Fibroblast of peridontal ligament (primary cell): ENCODE data around the gene METTL2B.

Source experiments
- DNase-seq: peaks from one replicate; pipeline ENCODE4 v3.0.0-alpha.2; 2010; ENCODE audit errors: extremely low read depth

METTL2B gene, protein sequence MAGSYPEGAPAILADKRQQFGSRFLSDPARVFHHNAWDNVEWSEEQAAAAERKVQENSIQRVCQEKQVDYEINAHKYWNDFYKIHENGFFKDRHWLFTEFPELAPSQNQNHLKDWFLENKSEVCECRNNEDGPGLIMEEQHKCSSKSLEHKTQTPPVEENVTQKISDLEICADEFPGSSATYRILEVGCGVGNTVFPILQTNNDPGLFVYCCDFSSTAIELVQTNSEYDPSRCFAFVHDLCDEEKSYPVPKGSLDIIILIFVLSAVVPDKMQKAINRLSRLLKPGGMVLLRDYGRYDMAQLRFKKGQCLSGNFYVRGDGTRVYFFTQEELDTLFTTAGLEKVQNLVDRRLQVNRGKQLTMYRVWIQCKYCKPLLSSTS

DNA sequence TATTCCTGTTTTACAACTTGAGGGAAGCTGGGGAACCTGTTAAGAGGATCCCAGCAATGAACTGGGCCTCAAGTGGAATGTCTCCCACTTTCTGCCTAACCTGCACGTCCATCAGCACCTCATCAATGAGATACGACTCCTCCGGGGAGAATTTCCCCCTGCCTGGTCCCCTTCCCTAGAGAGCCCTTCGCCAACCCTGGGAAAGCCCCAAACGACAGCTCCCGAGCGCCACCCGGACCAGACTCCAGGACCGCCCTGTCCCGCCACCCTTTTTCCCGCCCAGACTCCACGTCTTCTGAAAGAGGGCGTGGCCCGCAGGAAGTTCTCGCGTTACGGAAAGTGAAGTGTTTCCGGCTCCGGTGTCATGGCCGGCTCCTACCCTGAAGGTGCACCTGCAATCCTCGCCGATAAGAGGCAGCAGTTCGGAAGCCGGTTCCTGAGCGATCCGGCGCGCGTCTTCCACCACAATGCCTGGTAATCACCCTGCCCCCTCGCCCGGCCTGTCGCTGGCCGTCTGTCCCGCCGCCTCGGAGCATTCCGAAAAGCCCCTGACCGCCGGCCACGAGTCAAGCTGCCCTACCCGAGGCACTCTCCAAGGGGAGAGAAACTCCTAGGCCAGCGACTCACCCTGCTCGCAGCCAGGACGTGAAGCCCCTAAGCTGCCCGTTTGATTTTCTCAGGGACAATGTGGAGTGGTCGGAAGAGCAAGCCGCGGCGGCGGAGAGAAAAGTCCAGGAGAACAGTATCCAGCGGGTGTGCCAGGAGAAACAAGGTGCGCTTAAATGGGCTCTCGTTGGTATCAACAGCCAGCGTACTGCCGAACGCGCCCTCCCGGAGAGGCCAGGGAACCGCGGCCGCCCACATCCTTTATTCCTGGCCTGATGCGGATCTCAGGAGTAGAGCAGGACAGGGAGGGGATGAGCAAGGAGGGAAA lies at the start of gene METTL2B:
TSS of gene METTL2B (plus strand) at position 347 of the 934 bp plus-strand sequence. CDS start at position 365, 18 bp downstream.
- DNase-seq = peak; percentile 86

DNA sequence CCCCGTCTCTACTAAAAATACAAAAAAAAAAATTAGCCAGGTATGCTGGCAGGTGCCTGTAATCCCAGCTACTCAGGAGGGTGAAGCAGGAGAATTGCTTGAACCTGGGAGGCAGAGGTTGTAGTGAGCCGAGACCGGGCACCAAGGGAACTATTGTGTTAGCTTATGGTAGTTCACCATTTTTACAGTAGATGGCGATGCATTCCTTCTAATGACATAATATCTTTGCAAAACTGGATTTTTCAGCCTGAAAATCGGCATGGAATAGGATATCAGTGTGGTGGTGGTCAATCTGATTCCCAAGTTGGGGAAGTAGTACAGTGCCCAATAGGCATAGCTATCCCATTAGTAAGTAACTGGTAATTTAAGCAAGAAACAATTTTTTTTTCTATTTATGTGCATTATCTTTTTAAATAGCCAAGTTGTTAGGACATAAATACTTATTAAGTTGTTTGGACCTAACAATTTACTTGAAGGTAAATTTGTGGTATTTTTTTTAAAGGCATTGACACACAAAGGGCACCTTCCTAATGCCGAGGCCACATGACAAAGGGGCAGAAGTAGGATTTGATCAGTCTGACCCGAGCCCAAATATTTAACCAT lies 49.2 kb upstream of the METTL2B start:
- peak; percentile 78 for DNase-seq

DNA sequence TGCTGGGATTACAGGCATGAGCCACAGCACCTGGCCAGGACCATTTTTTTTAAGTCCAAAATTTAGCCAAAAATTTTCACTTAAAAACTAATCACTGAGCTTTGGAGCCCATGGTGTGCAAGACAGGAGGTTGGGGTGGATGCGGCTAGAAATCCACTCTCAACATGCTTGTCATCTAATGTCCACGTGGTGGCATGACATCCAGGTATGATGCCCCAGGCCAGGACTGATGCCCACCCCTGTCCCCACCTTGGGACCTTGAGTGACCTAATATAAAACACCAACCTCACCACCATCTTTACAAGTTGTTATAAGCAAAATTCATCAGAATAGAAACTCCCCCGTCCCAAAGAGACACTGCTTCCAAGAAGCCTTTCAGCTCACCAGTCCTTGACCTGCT lies 46.3 kb upstream of the METTL2B start:
- DNase-seq = no peak

DNA sequence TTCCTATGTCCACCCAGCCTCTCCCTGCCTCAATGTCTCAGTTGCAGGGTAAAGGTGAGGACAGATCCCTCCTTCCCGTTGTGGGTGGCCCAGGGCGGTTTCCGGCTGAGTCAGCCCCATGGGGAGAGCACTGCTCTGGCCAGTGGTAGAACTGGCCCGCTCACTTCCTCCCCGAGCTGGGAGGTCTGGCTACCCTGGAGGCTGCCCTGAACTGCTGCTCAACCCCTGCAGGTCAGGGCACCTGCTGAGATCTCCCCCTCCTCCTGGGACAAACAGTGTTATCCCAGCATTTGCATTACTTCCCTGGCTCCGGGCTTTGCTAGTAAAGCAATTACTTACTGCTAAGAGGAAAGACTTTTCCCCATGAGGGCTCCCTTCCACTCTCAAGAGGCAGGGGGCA lies 45.3 kb upstream of the METTL2B start:
- DNase-seq = no peak

DNA sequence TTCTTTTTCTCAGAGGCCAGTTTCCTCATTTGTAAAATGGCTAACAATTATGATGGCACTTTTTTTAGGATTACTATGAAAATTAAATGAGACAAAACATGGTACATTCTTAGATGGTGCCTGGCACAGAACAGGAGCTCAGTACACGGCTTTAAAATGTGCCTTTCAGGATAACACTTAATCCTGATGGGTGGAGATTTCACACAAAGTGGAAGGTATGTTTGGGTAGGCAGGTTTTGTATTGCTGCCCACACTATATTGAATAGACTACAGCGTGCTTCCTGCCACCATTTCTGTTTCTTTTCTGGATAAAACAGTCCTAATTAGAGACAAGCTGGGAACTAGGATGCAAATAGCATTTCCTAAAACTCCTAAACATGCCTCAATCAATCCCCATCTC lies 44.8 kb upstream of the METTL2B start:
- no peak for DNase-seq

DNA sequence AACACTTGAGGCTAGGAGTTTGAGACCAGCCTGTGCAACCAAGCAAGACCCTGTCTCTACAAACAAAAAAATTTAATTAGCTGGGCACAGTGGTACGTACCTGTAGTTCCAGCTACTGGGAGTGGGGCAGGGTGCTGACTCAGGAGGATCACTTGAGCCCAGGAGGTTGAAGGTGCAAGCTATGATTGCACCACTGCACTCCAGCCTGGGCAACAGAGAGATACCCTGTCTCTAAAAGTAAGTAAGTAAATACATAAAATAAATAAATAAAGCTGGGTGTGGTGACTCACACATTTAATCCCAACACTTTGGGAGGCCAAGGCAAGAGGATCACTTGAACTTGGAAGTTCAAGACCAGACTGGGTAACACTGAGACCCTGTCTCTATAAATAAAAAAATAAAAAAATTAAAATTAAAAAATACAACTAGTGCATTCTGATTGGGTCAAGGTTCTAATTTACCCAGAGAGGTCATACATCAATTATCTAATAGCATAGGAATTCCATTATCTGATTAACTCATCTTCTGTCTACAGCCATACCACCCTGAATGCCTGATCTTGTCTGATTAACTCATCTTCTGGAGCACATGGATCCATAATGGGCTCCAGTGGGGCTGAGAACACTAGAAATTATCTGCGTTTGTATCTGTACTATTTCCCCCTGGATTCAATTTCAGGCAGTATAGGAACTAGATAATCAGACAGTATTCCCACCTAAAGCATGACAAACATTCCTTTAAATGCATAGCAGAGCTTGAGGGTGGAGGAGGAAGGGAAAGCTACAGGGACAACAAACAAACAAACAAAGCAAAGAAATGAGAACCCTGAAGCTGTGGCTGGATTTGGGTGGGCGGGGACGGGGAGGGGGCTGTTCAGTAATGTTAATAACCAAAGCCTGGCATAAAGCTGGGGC lies 41.9 kb upstream of the METTL2B start:
- DNase-seq = no peak

DNA sequence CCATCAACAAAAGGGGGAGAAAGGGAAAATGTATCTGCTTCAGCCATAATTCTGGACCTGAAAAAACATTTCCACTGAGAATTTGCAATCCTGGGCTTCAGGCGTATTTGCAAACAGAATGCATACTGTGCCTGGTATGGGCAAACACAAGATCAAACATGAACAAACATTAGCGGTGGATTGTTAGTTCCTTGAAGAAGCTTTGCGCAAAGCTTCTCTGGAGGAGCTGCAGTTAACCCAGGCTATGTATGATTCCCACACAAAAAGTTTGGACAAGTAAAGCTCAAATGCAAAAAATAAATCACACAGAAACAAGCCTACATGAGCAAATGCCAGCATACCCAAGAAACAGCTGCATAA lies 41.2 kb upstream of the METTL2B start:
- DNase-seq = no peak

DNA sequence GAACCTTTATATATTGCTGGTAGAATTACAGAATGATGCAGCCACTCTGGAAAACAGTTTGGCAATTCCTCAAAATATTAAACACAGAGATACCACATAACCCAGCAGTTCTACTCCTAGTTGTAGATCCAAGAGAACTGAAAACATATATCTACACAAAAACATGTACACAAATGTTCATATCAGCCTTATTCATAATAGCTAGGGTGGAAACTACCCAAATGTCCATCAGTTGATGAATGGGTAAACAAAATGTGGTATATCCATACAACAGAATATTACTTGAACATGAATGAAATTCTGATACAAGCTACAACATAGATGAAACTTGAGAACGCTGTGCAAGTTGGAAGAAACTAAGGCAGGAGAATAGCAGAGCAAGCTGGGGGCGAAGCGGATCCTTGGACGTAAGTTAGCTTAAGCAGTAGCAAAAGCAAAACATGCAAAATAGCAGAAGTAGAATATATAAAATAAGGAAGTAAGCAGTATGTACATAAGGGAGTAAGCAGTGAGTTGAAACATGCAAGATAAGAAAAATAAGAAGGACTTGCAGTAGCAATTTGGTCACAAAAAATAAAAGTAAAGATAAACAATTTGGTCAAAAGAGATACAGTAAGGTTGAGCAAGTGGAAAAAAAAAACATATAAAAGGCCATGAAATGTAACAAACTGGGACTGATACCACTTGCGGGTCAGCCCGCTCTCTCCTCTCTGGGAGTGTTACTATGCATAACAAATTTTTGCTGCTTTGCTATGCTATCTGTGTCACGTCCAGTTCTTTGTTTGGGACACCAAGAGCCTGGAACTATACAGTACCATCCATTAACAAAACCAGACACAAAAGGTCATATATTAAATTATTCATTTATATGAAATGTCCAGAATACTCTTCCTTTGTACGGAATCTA lies 38.9 kb upstream of the METTL2B start:
- DNase-seq = no peak

DNA sequence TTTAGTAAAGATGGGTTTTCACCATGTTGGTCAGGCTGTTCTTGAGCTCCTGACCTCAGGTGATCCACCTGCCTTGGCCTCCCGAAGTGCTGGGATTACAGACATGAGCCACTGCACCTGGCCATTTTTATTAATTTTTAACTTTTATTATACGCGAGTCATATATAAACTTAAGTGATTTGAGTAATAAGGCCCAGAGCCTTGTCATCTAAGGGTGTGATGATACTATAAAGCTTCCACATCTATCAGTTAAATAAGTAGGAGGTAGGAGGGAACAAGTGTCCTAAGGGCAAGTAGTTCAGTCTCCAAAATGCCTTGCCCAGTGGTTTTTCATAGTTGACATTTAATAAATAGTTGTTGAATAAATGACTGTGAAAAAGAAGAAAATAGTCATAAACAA lies 34.2 kb upstream of the METTL2B start:
- no peak for DNase-seq

DNA sequence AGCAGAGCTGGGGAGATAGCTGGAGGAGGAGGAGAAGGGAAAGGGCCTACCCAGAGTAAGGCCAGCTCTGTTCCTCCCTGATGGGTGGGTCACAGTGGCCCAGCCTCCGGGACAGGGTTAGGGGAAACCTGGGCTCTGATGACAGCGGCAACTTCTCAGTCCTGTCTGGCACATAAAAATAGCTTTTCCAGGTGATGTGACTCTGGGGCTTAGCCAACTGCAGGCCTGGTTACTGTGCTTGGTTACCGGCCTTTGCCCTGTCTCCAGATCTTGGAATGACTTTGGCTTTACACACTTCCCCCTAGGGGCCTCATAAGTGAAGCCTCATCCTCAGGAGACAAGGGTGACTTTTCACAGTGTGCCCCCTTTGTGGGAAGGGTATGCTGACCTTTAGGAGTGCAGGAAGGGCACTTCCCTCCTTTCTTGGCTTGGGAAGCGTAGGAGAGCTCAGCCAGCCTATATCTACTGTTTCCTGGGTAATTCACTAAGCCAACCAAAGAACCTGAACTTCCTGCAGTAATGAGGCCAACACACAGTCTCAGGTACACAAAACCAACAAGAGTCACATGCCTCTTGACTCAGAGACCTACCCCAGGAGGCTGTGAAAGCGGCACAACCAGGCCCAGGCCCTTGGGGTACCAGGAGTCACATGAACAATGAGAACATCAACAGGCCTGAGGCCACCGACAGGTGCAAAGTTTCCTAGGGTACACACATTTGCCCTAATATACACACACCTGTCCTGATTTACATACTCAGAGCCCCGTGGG lies 32.5 kb upstream of the METTL2B start:
- DNase-seq = no peak

DNA sequence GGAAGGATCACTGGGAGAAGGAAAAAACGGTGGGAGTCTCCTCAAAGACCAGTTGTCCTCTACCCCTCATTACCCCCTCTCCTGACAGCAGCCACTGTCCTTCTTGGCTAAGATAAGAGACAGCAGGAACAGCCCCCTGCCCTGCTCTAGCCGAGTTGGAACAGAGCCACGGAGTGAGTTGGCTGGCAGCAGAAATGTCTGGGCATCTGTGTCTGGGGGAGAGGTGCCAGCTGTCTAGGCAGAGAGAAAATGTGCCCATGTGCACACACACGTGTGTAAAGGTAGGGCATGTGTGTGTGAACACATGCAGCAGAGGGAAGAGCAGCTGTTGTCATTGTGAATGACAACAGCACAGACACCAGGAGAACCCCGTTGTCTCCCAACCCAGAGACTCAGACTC lies 30.2 kb upstream of the METTL2B start:
- no peak for DNase-seq

DNA sequence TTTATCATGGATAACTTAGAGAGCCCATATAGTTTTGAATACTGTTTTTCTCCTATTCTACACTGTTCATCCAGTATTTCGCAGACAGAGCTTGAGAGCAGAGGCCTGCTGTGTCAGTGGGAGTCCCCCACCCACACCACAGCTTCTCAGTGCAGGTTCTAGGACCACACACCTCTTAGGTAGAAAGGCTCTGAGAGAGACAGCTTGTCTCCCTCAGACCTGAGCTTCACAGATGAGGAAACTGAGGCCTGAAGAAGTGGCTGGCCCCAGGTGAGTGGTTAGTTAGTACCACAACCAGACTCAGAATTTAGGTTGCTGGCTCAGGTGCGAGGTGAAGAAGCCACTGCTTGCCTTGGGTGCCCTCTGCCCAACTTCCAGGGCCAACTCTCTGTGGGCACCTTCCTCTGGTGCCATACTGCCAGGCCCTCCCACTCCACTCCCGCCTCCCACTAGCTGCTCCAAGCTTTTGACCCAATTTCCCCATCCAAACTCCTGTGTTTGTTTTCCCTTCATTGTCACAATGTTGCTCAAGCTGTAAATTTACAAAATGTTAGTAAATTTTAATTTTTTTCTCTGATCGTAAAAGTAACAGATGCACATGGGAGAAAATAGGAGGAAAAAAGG lies 28.5 kb upstream of the METTL2B start:
- no peak for DNase-seq

DNA sequence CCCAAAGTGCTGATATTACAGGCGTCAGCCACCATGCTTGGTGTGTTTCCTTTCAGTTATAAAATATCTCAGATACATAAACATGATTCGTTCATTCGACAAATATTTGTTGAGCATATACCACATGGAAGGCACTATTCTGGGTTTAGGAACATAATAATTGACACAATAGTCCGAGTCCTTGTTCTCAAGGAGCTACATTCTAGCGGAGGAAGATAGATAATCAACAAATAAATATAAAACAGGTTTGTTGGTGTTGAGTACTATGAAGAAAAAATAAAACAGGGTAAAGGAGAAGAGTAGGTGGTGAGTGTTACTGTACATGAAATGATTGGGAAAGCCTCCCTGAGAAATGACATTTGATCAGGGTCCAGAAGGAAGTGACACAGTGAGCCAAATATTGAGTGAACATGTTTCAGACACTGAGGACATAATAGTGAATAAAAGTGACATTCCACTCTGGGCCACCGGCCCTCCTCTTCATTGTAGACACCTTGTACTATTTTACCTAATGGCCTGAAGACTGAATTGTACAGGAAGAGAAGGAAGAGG lies 27.7 kb upstream of the METTL2B start:
- no peak for DNase-seq

DNA sequence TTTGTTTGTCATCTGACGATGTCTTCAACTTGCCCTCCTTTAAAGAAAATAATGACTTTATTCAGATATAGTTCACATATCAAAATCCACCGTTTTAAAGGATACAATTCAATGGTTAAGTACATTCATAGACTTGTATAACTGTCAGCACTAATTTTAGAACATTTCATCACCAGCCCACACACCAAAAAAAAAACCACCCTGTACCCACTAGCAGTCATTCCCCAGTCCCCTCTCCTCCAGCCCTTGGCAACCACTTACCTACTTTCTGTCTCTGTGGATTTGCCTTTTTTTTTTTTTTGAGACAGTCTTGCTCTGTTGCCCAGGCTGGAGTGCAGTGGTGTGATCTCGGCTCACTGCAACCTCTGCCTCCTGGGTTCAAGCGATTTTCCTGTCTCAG lies 26.1 kb upstream of the METTL2B start:
- DNase-seq = no peak

DNA sequence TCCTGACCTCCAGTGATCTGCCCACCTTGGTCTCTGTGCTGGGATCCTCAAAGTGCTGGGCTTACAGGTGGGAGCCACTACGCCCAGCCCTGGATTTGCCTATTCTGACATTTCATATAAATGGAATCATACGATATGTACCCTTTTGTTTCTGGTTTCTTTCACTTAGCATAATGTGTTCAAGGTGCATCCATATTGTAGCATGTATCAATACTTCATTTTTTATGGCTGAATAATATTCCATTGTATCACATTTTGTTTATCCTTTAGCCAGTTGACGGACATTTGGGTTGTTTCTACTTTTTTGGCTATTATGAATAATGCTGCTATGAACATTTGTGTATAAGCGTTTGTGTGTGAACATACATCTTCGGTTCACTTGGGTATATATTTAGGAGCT lies 25.6 kb upstream of the METTL2B start:
- DNase-seq = no peak

DNA sequence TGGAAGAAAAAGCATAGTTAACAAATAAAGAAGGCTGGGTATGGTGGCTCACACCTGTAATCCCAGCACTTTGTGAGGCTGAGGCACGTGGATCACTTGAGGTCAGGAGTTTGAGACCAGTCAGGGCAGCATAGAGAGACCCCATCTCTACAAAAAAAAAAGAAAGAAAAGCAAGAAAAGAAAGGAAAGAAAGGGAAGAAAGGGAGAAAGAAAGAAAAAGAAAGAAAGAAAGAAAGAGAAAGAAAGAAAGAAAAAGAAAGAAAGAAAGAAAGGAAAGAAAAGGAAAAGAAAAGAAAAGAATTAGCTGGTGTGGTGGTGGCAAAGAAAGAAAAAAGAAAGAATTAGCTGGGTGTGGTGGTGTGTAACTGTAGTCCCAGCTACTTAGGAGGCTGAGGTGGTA lies 24.0 kb upstream of the METTL2B start:
- no peak for DNase-seq

DNA sequence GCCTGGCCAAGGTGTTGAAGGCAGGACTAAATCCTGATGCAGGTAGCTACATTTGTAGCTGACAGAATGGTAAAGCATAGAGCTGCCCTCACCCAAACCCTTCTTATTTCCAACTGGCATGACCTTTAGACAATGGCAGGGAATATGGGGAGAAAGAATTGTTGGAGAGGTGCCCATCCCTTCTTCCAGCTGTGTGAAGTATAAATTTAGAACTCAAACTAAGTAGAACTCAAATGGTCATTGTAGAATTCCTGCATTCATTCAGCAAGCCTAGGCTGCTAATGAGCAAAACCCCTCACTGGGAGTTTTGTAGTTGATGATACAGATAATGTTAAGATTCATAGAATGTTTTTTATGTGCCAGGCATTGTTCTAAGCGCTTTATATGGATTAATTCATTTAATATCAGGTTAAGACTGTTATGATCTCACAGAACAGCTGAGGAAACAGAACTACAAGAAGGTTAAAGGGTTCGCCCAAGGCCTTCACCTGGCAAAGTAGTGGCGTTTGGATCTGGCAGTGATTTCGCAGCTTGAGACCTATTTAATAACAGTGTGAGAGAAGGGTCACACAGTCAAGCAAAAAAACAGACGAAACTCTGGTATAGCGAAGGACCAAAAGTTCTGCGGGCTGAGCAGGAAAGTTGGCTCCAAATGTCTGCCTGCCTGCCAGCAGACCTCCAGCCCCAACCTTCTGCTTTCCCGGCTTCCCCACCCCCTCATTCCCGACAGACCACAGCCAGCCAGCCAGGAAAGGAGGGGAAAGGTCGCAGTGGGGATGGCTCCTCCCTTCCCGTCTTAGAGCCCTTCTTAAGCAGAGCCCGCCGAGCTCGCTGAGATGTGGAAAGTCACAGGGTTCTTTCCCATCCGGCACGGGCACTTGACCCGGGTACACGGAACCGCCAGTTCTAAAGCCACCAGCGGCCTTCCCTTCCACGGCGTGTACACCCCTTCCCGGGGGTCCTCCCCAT lies 22.4 kb upstream of the METTL2B start:
- peak; percentile 79 for DNase-seq
